Lower leg skin (tissue), 4 donors: ENCODE measurements around the gene POU4F3. TPM values are rescaled to one million over a fixed set of nuclear protein-coding genes. Genes with fewer than 3 reads are reported as not detected.
"Not testable (repeated sequence)": the region's sequence is repeated elsewhere in the genome, so short reads cannot be mapped to it uniquely, and the experiment has no call there.

ENCODE experiments used
- DNase-seq, 2 donors: peaks; one replicate each; pipeline ENCODE4 v3.0.0-alpha.2; 2019; ENCODE audit warnings: low spot score in 2 of 2
- H3K4me3 ChIP-seq: fragments of 200-600 bp; sonication (generic); 2 replicates; pipeline ENCODE4 v1.5.1; 2017; ENCODE audit warnings: mild to moderate bottlenecking, low read depth; ENCODE audit not compliant: poor library complexity, severe bottlenecking
- POLR2A ChIP-seq, 2 donors: fragments of 450-650 bp; IDR thresholded peaks; one replicate each; pipeline ENCODE4 v1.6.1; 2016 to 2017; ENCODE audit warnings: antibody characterized with exemption in 2 of 2, mild to moderate bottlenecking in 1 of 2, moderate library complexity in 1 of 2
- WGBS, 2 donors: methylation state at CpG; one replicate each; pipeline ENCODE4 v1.1.5; 2018; 5-methylcytosine and 5-hydroxymethylcytosine counted together
- intact Hi-C: fragments of 100-400 bp; cut with DNase I; formaldehyde crosslinking; loops from one replicate; pipeline ENCODE4 v1.15.0; 2023; ENCODE audit warnings: low total_unique reads
- total RNA-seq, 4 donors: library from RNA; depleted of rRNA; stranded (reverse); fragments of >200 nt; gene quantifications; one replicate each; pipeline ENCODE4 v1.1.0, GENCODE V29; 2016
- TF ChIP-seq, protein P1 (sequence below), 3 donors: fragments of 450-650 bp; IDR thresholded peaks; one replicate each; pipeline ENCODE4 v1.5.1; 2016; ENCODE audit warnings: antibody characterized with exemption in 3 of 3, mild to moderate bottlenecking in 3 of 3, moderate library complexity in 2 of 3

The POU4F3 gene, protein sequence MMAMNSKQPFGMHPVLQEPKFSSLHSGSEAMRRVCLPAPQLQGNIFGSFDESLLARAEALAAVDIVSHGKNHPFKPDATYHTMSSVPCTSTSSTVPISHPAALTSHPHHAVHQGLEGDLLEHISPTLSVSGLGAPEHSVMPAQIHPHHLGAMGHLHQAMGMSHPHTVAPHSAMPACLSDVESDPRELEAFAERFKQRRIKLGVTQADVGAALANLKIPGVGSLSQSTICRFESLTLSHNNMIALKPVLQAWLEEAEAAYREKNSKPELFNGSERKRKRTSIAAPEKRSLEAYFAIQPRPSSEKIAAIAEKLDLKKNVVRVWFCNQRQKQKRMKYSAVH
- under 1 TPM in 1 of 4 donors, not detected in 3; 0.13 TPM for total RNA-seq

DNA sequence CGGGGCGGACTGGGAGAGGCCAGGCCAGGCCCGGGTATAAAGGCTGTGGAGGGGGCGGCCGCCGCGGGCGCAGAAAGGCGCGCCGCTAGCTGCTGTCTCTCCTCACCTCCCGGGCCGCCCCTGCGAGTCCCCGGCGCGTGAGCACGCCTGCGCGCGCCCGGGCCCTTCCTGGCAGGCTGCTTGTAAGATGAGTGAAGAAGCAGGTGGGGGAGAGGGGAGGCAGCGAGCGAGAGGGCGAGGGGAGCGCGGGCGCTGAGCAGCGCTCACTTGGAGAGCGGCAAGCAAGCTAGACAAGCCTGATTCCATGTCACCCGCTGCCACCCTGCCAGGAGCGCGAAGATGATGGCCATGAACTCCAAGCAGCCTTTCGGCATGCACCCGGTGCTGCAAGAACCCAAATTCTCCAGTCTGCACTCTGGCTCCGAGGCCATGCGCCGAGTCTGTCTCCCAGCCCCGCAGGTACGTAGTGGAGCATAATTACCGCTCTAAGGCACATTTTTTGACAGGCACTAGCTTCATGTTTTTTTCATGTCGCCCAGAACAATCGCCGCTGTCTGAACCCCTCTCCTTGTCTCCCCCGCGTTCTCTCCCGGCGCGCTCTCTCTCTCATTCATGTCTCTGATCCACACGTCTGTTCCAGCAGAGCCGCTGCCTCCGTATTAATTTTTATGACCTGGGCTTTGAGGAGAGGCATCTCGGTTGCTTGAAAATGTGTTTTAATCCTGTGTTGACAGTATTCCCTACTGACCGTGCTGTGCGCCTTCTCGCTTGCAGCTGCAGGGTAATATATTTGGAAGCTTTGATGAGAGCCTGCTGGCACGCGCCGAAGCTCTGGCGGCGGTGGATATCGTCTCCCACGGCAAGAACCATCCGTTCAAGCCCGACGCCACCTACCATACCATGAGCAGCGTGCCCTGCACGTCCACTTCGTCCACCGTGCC, at the start of gene POU4F3:
TSS of gene POU4F3 (plus strand) at position 66 of the 941 bp plus-strand sequence. CDS start at position 340, 274 bp downstream.
- TF ChIP-seq, protein P1, sequence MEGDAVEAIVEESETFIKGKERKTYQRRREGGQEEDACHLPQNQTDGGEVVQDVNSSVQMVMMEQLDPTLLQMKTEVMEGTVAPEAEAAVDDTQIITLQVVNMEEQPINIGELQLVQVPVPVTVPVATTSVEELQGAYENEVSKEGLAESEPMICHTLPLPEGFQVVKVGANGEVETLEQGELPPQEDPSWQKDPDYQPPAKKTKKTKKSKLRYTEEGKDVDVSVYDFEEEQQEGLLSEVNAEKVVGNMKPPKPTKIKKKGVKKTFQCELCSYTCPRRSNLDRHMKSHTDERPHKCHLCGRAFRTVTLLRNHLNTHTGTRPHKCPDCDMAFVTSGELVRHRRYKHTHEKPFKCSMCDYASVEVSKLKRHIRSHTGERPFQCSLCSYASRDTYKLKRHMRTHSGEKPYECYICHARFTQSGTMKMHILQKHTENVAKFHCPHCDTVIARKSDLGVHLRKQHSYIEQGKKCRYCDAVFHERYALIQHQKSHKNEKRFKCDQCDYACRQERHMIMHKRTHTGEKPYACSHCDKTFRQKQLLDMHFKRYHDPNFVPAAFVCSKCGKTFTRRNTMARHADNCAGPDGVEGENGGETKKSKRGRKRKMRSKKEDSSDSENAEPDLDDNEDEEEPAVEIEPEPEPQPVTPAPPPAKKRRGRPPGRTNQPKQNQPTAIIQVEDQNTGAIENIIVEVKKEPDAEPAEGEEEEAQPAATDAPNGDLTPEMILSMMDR (IDR thresholded peaks at IDR 0.05): no peak
- TF ChIP-seq POLR2A (IDR thresholded peaks at IDR 0.05): no peak
- intact Hi-C loops: no loop called here
- no peak within 1 kb of the TSS for H3K4me3 ChIP-seq
- 3 to 4% methylated on average over 49 to 57 of the region's 70 CpGs for WGBS, 2 donors
- DNase-seq: no peak

DNA sequence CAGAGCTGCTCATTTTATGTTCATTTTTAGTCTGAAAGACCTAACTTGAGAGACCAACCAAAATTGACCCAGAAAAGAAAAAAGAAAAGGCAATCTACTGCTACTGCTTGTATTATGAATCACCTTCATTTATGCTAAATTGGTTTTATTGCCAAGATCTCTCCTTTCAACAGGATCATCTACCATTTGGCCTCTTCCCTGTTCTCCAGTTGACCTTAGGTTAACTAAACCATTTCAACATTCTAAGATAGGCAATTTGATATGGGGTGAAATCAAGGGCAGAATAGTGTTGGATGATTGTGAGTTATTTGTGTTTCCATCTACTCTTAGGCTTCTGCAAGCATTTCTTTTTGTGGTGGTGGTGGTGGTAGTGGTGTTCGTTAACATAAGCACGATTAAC, 48.3 kb upstream of the POU4F3 start:
- 94 to 97% methylated on average over 2 of the region's 2 CpGs for WGBS, 2 donors
- intact Hi-C loops: loop anchor here (10.0 kb wide), 1 partner anchor 134 kb away; no protein-coding TSS in a partner anchor
- no peak overlapping the region for H3K4me3 ChIP-seq
- no peak for DNase-seq
- TF ChIP-seq POLR2A (IDR thresholded peaks at IDR 0.05): no peak
- TF ChIP-seq, protein P1 (IDR thresholded peaks at IDR 0.05): no peak

DNA sequence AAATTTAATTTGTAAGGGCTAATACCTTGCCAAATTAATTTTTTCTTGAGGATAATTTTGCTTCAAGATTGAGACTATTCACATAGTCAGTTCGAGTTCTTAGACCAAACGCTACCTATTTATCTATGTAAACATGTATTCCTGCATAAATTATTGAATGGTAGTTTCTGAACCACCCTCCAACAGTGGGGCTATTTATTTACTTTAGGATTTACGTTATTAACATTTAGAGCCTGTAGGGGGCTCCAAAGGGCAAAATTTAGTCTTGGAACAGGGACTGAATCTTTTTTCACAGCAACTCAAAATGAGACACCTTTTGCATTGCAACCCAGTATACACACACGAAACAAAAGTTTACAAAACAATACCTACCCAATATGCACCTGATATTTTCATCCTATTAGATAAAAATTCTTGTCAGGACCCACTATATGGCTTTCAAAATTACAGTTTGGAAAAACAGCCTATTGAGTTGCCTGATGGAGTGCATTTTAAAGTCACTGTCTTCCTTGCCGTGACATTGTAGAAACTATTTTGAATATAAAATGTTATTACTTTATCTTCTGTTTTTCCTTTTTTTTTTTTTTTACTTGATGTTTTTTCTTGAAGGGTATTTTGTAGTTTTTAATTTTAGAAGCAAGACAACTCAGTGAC, 47.1 kb upstream of the POU4F3 start:
- intact Hi-C loops: loop anchor here (10.0 kb wide), 1 partner anchor 133 kb away; no protein-coding TSS in a partner anchor
- 20 to 23% methylated on average over 5 of the region's 5 CpGs for WGBS, 2 donors
- H3K4me3 ChIP-seq: no peak overlapping the region
- TF ChIP-seq, protein P1 (IDR thresholded peaks at IDR 0.05): no peak
- no peak for TF ChIP-seq POLR2A (IDR thresholded peaks at IDR 0.05)
- no peak for DNase-seq

DNA sequence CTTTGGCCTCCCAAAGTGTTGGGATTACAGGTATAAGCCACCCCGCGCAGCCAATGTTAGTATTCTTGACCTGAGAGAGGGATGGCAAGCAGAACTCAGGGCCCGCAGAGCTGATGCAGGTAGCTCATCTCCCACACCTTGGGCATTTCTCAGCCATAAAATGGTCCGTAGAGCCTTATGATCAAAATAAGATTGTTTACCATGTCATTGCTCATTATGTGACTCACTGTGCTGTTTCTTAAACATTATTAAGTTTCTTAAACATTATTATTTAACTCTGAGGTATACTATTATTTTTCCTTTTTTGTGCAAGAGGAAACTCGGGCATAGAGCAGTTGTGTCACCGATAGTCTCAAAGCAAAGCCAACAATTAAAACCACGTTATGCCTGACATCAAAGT, 42.4 kb upstream of the POU4F3 start:
- DNase-seq: no peak
- no peak overlapping the region for H3K4me3 ChIP-seq
- TF ChIP-seq POLR2A (IDR thresholded peaks at IDR 0.05): no peak
- TF ChIP-seq, protein P1 (IDR thresholded peaks at IDR 0.05): no peak
- WGBS, 2 donors: 77 to 82% methylated on average over 7 of the region's 7 CpGs
- intact Hi-C loops: loop anchor here (10.0 kb wide), 1 partner anchor 129 kb away; no protein-coding TSS in a partner anchor

DNA sequence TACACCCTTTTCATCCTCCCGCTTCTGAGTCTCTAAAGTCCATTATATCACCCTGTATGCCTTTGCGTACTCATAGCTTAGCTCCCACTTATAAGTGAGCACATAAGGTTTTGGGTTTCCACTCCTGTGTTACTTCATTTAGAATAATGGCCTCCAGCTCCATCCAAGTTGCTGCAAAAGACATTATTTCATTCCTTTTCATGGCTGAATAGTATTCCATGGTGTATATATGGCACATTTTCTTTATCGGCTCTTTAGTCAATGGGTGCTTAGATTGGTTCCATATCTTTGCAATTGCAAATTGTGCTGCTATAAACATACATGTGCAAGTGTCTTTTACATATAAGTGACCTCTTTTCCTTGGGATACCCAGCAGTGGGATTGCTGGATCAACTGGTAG, 39.7 kb upstream of the POU4F3 start:
- intact Hi-C loops: loop anchor here (10.0 kb wide), 1 partner anchor 126 kb away; no protein-coding TSS in a partner anchor

More for the DNA sequence above, 39.7 kb upstream of the POU4F3 start:
- WGBS, 2 donors: 95 to 97% methylated on average over 3 of the region's 3 CpGs
- H3K4me3 ChIP-seq, DNase-seq: not testable (repeated sequence)
